Subcutaneous abdominal adipose tissue (tissue), 5 donors: ENCODE measurements around the gene CNST.
"Not testable (repeated sequence)": the region's sequence is repeated elsewhere in the genome, so short reads cannot be mapped to it uniquely, and the experiment has no call there.

Experiments used
- H3K27ac ChIP-seq: one replicate; pipeline ENCODE4 v1.7.0; 2013; ENCODE audit warnings: low read depth, mild to moderate bottlenecking, inconsistent platforms, low read length, moderate library complexity
- H3K27me3 ChIP-seq, 5 donors: one replicate each; pipeline ENCODE4 v1.7.0; 2013; ENCODE audit warnings: low read length in 5 of 5, inconsistent platforms in 1 of 5; ENCODE audit not compliant: control insufficient read depth in 5 of 5, insufficient read depth in 4 of 5
- H3K36me3 ChIP-seq, 5 donors: one replicate each; pipeline ENCODE4 v1.7.0; 2013; ENCODE audit warnings: low read length in 5 of 5; ENCODE audit not compliant: control insufficient read depth in 5 of 5, insufficient read depth in 5 of 5
- H3K4me1 ChIP-seq, 5 donors: one replicate each; pipeline ENCODE4 v1.7.0; 2013; ENCODE audit warnings: low read length in 5 of 5, mild to moderate bottlenecking in 3 of 5, moderate library complexity in 1 of 5; ENCODE audit not compliant: control insufficient read depth in 5 of 5, insufficient read depth in 5 of 5
- H3K4me3 ChIP-seq, 5 donors: one replicate each; pipeline ENCODE4 v1.7.0; 2013; ENCODE audit warnings: low read length in 5 of 5, low read depth in 1 of 5
- H3K9ac ChIP-seq, 5 donors: one replicate each; pipeline ENCODE4 v1.7.0; 2013; ENCODE audit warnings: low read length in 5 of 5, mild to moderate bottlenecking in 4 of 5, moderate library complexity in 3 of 5
- H3K9me3 ChIP-seq, 5 donors: one replicate each; pipeline ENCODE4 v1.7.0; 2013; ENCODE audit warnings: low read length in 5 of 5; ENCODE audit not compliant: control insufficient read depth in 5 of 5
- donor health status: healthy.
- donor health status: healthy.
- donor health status: healthy.
- donor health status: healthy.
- donor health status: healthy.

Gene CNST

GRCh38 chr1:246554201-246554600 lies 12.1 kb upstream of the CNST start:
- H3K9me3 ChIP-seq, result no peaks in the 10 kb centered on the region
- no peak overlapping the region for H3K4me3 ChIP-seq
- H3K4me1 ChIP-seq, result peaks cover 0 to 2% (median 0%) of the 10 kb centered on the region in 5 donors
- H3K9ac ChIP-seq, result no peak overlapping the region
- H3K27ac ChIP-seq, result no peak overlapping the region
- H3K36me3 ChIP-seq, result peaks cover 27 to 77% (median 56%) of the 10 kb centered on the region in 5 donors
- H3K27me3 ChIP-seq, result no peaks in the 10 kb centered on the region

- Histone ChIP-seq H3K27me3 (no peaks in the 10 kb centered on the region), H3K9ac (no peak overlapping the region), H3K4me1 (no peaks in the 10 kb centered on the region), H3K27ac (no peak overlapping the region), H3K4me3 (no peak overlapping the region), H3K9me3 (no peaks in the 10 kb centered on the region), H3K36me3 (peaks cover 21 to 67% (median 42%) of the 10 kb centered on the region in 5 donors)
Measured at GRCh38 chr1:246558041-246558440, 8.2 kb upstream of the CNST start.

GRCh38 chr1:246559310-246559709 lies 6.9 kb upstream of the CNST start:
- no peak overlapping the region for H3K9ac ChIP-seq
- H3K4me3 ChIP-seq, result no peak overlapping the region
- no peaks in the 10 kb centered on the region for H3K9me3 ChIP-seq
- H3K4me1 ChIP-seq, result peaks cover 0 to 4% (median 2%) of the 10 kb centered on the region in 5 donors
- no peak overlapping the region for H3K27ac ChIP-seq
- no peaks in the 10 kb centered on the region for H3K27me3 ChIP-seq
- H3K36me3 ChIP-seq, result peaks cover 16 to 59% (median 39%) of the 10 kb centered on the region in 5 donors

GRCh38 chr1:246560833-246561232 lies 5.4 kb upstream of the CNST start:
- not testable (repeated sequence) for H3K9me3 ChIP-seq, H3K4me3 ChIP-seq, H3K9ac ChIP-seq, H3K27me3 ChIP-seq, H3K27ac ChIP-seq
- Histone ChIP-seq H3K36me3 (peaks cover 10 to 48% (median 30%) of the 10 kb centered on the region in 5 donors), H3K4me1 (peaks cover 2 to 19% (median 17%) of the 10 kb centered on the region in 5 donors)

GRCh38 chr1:246564839-246565750 lies 1.2 kb upstream of the CNST start:
- H3K4me1 ChIP-seq, result peaks cover 4 to 49% (median 35%) of the 10 kb centered on the region in 5 donors
- H3K4me3 ChIP-seq, result peak overlapping the region; percentile 90 to 98 (median 98)
- H3K9me3 ChIP-seq, result no peaks in the 10 kb centered on the region
- no peaks in the 10 kb centered on the region for H3K27me3 ChIP-seq
- peak overlapping the region; percentile 97 for H3K27ac ChIP-seq
- H3K9ac ChIP-seq, result peak overlapping the region; percentile 50 to 98 (median 95)
- H3K36me3 ChIP-seq, result peaks cover 0 to 15% (median 5%) of the 10 kb centered on the region in 5 donors

GRCh38 chr1:246565751-246566127 lies 517 bp upstream of the CNST start:
- Histone ChIP-seq H3K27me3 (no peaks in the 10 kb centered on the region), H3K9me3 (no peaks in the 10 kb centered on the region), H3K27ac (peak overlapping the region; percentile 97), H3K4me3 (peak overlapping the region; percentile 90 to 98 (median 98)), H3K36me3 (peaks cover 0 to 8% (median 3%) of the 10 kb centered on the region in 5 donors), H3K4me1 (peaks cover 4 to 55% (median 41%) of the 10 kb centered on the region in 5 donors), H3K9ac (peak overlapping the region; percentile 50 to 98 (median 95))

GRCh38 chr1:246566813-246567645 lies 773 bp downstream of the CNST start:
- peaks cover 0 to 8% (median 3%) of the 10 kb centered on the region in 5 donors for H3K36me3 ChIP-seq
- peak overlapping the region; percentile 97 for H3K27ac ChIP-seq
- peak overlapping the region; percentile 90 to 98 (median 98) for H3K4me3 ChIP-seq
- H3K9me3 ChIP-seq, result no peaks in the 10 kb centered on the region
- peaks cover 4 to 63% (median 43%) of the 10 kb centered on the region in 5 donors for H3K4me1 ChIP-seq
- no peaks in the 10 kb centered on the region for H3K27me3 ChIP-seq
- peak overlapping the region; percentile 81 to 98 (median 95) for H3K9ac ChIP-seq

- Histone ChIP-seq H3K4me3 (peak overlapping the region; percentile 90 to 98 (median 98)), H3K36me3 (peaks cover 0 to 5% (median 3%) of the 10 kb centered on the region in 5 donors), H3K27ac (peak overlapping the region; percentile 97), H3K9me3 (no peaks in the 10 kb centered on the region), H3K4me1 (peaks cover 4 to 63% (median 44%) of the 10 kb centered on the region in 5 donors), H3K9ac (peak overlapping the region; percentile 14 to 98 (median 92)), H3K27me3 (no peaks in the 10 kb centered on the region)
Measured at GRCh38 chr1:246567646-246568235, 1.5 kb downstream of the CNST start.

- H3K27ac ChIP-seq, result peak overlapping the region; percentile 64
Measured at GRCh38 chr1:246569248-246570238, 3.3 kb downstream of the CNST start.

More at GRCh38 chr1:246569248-246570238, 3.3 kb downstream of the CNST start:
- Histone ChIP-seq H3K4me3 (peak overlapping the region in 2 of 5 donors; percentile 0 to 28), H3K9ac (peak overlapping the region in 1 of 5 donors; percentile 2), H3K27me3 (no peaks in the 10 kb centered on the region), H3K36me3 (no peaks in the 10 kb centered on the region), H3K4me1 (peaks cover 4 to 65% (median 50%) of the 10 kb centered on the region in 5 donors), H3K9me3 (no peaks in the 10 kb centered on the region)
